ENCODE results near the gene ATG13.

- TF ChIP-seq CTCF (IDR thresholded peaks at IDR 0.05; ENCODE audit: low read depth, low read length, poor library complexity, severe bottlenecking), result no peak
- TF ChIP-seq EZH2phosphoT487 (IDR thresholded peaks at IDR 0.05; ENCODE audit: borderline replicate concordance, low read length), result no peak
Observed at GRCh38 chr11:46682773-46683752, 65.7 kb downstream of the ATG13 start.
